ENCODE results near the gene PITX2.

DNA sequence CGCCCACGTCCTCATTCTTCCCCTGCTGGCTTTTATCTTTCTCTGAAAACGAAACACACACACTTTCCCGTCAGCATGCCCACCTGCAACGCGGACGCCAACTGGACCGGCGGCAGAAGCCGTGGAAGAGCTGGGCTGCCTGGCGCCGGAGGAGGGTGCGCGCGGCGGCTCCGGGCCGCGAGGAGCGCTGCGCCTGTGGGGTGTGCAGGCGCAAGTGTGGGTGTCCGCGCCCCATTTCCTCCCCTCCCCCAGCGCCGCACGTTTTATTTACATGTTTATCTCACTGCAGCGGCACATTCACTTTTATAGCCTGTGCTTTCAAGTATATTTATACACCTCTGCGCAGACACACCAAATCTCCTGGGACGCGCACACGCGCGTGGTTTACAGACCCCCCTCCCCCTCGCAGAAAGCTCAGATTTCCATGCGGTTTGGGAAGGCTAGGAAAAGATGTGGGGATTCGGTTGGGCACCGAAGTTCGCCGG lies 1.5 kb downstream of the PITX2 start:
- no peak for TF ChIP-seq SMC3 (IDR thresholded peaks at IDR 0.05; ENCODE audit: low read depth, low read length)
- TF ChIP-seq RFX5 (IDR thresholded peaks at IDR 0.05; ENCODE audit: low read length): no peak
- no peak for TF ChIP-seq CHD2 (IDR thresholded peaks at IDR 0.05; ENCODE audit: low read length, partially characterized antibody)
- no peak for TF ChIP-seq FOXJ3 (CRISPR knock-in tag; IDR thresholded peaks at IDR 0.05)
- TF ChIP-seq, protein P1, sequence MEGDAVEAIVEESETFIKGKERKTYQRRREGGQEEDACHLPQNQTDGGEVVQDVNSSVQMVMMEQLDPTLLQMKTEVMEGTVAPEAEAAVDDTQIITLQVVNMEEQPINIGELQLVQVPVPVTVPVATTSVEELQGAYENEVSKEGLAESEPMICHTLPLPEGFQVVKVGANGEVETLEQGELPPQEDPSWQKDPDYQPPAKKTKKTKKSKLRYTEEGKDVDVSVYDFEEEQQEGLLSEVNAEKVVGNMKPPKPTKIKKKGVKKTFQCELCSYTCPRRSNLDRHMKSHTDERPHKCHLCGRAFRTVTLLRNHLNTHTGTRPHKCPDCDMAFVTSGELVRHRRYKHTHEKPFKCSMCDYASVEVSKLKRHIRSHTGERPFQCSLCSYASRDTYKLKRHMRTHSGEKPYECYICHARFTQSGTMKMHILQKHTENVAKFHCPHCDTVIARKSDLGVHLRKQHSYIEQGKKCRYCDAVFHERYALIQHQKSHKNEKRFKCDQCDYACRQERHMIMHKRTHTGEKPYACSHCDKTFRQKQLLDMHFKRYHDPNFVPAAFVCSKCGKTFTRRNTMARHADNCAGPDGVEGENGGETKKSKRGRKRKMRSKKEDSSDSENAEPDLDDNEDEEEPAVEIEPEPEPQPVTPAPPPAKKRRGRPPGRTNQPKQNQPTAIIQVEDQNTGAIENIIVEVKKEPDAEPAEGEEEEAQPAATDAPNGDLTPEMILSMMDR (IDR thresholded peaks at IDR 0.05): no peak
- no peak for TF ChIP-seq EP300 (IDR thresholded peaks at IDR 0.05; ENCODE audit: borderline replicate concordance in 1 of 2, low read depth in 1 of 2, low read length in 1 of 2)
